T-helper 1 cell treated with Interleukin-12 subunit alpha and Interleukin-12 subunit beta and Interleukin-4 antibody, amounts not matched to agents 30 ng/mL and 1 ng/mL, for 36 hours (primary cell): ENCODE data around the gene FPR1. TPM values are rescaled to one million over a fixed set of nuclear protein-coding genes. Genes with fewer than 3 reads are reported as not detected.

ENCODE experiments used
- intact Hi-C: fragments of 100-400 bp; cut with micrococcal nuclease; formaldehyde crosslinking; loops from one replicate; pipeline ENCODE4 v1.15.1; 2024
- total RNA-seq: library from RNA; stranded (reverse); gene quantifications from 2 replicates; pipeline ENCODE4 v1.2.3, GENCODE V29; 2022

Gene FPR1
- total RNA-seq, 1 donor from 2014 or later, result not detected

DNA sequence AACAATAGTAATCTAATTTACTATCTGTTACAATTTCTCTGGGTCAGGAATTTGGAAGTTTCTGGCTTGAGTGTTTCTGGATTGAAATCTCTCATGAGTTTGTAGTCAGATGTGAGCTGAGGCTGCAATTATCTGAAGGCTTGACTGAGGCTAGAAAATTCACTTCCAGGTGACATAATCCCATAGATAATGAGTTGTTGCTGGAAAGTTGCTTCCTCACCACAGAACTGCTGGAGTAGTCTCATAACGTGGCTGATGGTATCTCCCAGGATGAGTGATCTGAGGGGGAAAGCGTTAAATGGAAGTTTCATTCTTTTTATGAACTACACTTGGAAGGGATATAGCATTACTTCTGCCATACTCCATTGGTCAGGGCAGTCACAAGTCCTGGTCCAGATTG, 28.0 kb upstream of the FPR1 start:
- intact Hi-C loops, result loop anchor here (2.0 to 5.0 kb wide), 3 partner anchors 122 to 441 kb away; no protein-coding TSS in a partner anchor

DNA sequence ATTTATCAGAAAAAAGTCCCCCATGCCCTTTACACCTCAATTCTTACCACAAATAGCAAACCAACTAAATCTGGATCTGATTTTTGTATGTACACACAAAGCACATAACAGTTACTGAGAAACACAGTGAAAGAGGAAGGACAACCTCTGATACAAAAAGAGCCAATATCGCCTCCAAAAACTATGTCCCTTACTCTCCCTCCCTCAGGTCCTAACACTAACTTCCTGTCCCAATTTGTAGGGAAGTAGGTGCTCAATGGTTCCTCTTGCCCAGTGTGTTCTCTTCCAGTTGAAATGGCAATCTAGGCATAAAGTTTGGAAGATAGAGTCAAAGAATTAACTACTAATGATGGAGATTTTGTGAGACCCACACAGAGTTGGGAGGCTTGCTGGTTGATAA, 27.5 kb upstream of the FPR1 start:
- intact Hi-C loops, result loop anchor here (2.0 to 5.0 kb wide), 3 partner anchors 122 to 440 kb away; no protein-coding TSS in a partner anchor

DNA sequence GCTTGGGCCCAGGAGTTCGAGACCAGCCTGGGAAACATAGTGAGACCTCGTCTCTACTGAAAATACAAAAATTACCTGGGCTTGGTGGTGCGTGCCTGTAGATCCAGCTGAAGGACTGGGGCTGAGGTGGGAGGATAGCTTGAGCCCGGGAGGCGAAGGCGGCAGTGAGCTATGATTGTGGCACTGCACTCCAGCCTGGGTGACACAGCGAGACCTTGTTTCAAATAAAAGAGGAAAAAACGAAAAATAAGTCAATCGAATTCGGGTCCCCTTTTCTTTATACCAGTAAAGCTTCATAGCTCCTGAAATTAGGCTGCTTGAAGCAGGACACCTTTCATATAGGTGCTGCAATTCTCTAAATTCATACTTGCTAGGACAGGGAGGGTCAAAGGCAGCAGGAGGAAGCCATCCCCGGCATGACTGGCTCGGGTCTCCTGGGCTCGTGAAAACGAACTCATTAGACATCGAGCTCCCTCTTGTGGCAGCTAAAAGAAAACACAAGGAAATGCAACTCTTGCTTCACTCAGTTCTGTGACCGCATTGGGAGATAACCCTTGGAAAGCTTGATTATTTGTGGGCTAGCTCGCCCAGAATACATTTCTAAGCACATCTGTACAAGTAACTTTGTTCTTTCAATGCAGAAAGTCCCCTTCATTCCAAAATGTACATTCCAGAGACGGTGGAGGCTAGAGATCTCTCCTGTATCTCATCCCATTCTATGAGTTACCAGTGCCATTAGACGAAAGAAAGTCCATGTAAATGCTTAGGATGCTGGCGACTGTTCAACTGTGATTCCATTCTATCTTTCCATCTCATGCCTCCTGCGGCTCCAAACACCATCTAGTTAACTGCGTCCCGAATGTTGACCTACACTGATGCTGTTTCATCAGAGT, 26.1 kb upstream of the FPR1 start:
- intact Hi-C loops, result loop anchor here (1.0 to 5.0 kb wide), 4 partner anchors 121 to 460 kb away; no protein-coding TSS in a partner anchor

DNA sequence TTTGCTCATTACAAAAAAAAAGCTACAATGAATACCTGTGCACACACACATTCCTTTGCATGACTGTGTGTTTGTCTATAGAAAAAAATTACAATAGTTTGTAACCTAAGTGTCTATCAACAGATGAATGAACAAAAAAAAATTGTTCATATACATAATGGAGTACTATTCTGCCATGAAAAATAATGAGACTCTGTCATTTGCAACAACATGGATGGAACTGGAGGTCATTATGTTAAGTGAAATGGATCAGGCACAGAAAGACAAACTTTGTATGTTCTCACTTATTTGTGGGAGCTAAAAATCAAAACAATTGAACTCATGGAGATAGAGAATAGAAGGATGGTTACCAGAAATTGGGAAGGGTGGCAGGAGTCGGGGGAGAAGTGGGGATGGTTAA, 24.9 kb upstream of the FPR1 start:
- intact Hi-C loops, result loop anchor here (5.0 kb wide), 1 partner anchor 119 kb away; no protein-coding TSS in a partner anchor

DNA sequence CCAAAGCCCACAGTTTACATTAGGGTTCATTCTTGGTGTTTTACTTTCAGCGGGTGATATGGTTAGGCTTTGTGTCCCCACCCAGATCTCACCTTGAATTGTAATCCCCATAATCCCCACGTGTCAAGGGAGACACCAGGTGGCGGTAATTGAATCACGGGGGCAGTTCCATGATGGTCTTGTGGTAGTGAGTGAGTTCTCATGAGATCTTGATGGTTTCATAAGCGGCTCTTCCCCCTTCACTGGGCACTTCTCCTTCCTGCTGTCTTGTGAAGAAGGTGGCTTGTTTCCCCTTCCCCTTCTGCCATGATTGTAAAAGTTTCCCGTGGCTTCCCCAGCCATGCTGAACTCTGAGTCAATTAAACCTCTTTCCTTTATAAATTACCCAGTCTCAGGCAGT, 21.3 kb upstream of the FPR1 start:
- intact Hi-C loops, result no loop called here

DNA sequence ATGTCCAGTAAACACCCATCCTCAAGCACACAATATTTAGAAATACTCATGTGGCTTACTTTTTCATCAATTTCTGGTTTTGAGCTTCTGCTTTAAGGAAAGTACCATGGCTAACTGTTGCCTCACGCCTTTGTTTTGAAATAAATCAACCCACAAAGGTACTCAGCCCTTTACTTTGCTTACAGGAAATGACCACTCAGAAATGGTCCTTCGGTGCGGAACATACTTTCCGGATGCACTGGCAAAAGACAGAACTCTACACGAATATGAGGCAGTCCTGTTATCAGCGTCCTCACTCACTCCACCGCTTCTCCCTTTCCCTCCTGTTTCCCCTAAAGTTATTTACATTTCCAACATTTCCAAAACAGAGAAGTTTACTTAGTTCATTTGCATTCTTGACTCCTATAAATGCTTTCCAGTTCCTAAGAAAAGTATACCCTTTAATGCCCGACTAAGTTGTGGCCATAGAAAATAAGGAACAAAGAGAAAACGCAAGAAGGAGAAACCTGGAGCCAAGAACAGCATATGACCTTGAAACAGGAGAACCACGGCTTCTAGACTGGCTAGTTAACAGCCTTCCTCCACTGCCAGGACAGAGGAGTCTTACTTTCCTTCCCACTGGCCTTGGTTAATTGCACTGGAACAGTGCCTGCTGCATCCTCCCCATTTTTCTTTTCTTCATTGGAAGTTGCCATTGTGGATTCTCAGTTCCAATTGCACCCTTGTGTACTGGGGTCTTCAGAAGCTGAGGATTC, 19.9 kb upstream of the FPR1 start:
- intact Hi-C loops, result no loop called here

DNA sequence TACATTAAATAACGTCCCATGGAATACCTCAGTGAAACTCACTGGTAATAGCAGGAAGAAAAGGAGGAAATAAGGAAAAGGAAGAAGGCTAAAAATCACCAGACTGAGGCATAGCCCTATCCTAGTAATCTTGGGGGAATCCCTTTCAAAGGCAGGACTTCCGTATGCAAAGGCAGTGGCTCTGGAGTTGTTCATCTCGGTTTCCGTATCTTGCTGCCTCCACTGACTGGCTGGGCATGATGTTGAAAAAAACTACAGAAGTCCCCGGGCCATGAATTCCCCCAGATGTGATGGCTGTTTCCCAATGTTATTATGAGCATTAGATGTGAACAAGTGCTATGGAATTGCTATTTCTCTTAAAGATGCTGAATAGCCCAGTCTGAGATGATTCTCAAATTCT, 14.8 kb upstream of the FPR1 start:
- intact Hi-C loops, result no loop called here

DNA sequence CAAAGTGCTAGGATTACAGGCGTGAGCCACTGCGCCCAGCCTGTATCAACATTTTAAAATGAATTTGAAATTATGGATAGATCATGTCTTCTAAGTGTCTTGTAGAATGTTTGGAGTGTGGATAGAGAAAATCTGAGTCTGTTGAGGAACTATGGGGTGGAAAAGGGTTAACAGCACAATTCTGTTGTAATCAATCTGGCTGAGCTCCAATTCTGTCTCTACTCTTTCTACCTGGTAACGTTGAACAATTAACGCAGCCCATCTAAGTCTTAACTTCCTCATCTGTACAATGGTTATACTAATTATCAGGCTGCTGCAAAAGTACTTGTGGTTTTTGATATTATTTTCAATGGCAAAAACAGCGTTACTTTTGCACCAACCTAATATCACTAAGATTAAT, 13.4 kb upstream of the FPR1 start:
- intact Hi-C loops, result no loop called here

DNA sequence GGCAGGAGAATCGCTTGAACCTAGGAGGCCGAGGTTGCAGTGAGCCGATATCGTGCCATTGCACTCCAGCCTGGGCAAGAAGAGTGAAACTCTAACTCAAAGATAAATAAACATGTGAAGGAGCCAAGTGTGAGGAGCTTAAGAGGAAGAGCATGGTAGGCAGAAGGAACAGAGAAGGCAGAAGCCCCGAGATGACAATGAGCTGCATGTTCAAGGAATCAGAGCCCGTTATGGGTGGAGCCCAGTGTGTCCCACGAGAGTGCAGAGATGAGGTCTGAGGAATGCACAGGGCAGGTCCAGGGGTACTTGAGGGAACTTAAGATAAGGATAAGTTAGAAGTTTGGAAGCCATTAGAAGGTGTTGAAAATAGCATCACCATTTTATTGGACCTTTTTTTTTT, 10.0 kb upstream of the FPR1 start:
- intact Hi-C loops, result no loop called here

DNA sequence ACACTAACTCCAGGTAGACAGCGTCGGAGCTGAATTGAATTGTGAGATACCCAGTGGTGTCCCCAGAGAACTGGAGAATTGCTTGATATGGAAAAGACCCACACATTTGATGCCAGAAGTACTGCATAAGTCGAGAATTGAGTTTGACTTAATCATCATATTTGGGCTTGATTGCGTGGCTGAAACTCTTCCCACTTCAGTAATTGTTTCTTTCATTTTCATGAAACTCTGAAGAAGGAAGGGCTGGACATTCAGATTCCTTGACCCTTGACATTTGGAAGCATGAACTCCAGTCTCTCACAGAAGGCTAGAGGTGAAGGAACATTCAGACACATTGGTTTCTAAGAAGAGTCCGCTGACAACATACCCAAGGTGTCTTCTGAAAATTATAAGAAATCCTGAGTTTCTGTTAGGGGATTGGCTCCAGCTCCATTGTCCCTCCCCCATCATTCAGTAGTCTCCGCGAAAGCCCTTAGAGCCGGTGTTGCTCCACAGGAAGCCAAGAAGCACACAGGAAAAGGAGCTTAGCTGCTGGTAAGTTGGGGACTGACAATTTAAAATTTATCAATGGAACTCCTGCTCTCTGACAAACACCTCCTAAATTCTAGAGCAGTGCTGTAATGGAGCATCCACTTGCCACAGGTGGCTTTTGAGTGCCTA, 9.1 kb upstream of the FPR1 start, which contains the start of gene FPR2:
Gene FPR2 (plus strand): TSS at position 484 of the 660 bp plus-strand sequence. CDS start 7,479 bp downstream, outside the sequence.
- intact Hi-C loops, result no loop called here

DNA sequence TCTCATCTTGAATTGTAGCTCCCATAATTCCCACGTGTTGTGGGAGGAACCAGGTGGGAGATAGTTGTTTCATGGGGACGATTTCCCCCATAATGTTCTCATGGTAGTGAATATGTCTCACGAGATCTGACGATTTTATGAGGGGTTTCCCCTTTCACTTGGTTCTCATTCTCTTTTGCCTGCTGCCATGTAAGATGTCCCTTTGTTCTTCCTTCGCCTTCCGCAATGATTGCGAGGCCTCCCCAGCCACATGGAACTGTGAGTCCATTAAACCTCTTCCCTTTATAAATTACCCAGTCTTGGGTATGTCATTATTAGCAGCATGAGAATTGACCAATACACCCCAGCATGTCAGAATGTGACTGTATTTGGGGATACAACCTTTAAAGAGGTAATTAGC, 3.9 kb upstream of the FPR1 start:
- intact Hi-C loops, result no loop called here

DNA sequence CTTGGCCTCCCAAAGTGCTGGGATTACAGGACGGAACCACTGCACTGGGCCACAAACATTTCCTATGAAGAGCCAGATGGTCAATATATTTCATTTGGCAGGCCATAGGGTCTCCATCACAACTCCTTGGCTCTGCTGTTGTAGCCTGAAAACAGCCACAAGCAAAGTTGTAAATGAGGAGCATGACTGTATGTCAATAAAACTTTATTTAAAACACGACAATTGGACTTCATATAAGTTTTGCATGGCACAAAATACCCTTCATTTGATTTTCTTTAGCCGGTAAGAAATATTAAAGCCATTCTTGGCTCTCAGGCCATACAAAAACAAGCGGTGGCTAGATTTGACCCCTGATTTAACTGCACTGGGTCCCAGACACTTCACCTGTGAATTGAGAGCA, 3.1 kb upstream of the FPR1 start:
- intact Hi-C loops, result no loop called here

DNA sequence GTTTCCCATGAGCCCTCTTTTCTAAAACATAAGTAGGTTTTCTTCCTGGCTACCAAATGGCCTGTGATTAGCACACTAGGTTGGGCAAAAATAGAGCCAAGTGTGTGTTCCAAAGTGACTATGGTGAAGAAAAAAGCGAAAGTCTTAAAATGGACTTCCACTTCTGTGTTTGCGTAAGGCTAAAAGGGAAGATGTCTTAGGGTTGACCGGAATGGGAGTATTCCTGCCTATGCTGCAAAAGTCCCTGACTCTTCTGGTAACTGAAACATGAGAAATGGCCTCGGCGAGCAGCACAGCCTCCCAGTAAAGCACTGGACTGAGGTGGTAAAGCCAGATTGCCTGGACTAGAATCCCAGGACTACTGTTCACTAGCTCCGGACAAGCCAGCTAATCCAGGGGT, 2.4 kb upstream of the FPR1 start:
- intact Hi-C loops, result no loop called here

DNA sequence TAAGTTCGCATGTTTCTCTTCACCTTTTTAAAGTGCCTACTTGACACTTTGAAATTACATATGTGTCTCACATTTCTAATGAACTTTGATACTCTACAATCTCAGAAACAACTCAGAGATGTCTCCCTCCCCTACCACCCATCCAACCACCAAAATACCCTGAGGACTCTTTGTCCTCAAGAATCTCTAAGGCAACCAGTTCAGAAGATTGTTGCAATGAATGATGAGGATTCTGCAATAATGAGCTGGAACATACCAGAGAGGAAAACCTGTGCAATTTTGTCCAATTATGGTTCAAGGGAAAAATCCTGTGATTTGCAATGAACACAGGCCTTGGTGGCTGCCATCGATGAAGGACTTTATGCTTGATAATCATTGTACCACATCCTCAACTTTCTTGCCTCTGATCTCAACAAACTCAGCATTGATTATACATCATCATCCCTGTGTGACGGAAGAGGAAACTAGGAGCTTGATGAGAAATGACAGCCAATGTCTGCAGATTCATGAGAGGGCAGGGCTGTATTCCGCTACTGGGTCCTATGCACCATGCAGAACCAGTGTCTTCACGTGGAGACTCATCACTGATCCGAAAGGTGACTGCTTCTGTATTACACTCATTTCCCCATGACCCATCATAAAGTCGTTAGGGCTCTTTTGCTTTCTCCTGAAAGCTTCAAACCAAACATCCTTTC, 1.1 kb downstream of the FPR1 start:
- intact Hi-C loops, result no loop called here

DNA sequence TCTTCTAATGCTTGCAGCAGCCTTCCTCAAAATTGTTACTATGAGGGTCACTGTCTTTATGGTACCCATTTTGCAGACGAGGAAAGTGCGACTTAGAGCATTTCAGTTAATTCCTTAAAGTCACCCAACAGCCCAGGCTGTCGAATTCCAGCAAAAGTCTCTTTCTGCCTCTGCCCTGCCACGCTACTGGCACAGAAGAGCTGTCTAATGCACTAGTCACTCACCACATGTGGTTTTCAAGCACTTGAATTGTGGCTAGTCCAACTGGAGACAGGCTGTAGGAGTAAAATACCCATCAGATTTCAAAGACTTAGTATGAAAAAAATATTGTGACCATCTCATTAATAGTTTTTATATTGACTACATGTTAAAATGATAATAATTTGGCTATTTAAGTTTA, 1.7 kb downstream of the FPR1 start:
- intact Hi-C loops, result no loop called here

DNA sequence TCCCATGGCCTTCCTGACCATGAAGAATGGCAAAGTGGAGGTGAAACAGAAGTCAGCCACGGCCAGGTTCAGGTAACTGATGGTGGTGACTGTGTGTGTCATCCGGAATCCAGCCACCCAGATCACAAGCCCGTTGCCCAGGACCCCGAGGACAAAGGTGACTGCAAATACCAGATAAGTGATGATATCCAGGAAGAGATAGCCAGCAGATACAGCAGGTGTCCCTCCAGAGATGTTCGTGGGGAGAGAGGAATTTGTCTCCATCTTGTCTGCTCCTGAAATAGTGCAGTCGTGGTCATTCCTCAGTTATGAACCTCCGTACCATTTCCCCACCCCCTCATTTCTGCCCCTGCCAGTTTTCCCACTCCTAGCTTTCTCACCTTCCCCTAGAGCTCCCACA, 4.9 kb downstream of the FPR1 start:
- intact Hi-C loops, result no loop called here

DNA sequence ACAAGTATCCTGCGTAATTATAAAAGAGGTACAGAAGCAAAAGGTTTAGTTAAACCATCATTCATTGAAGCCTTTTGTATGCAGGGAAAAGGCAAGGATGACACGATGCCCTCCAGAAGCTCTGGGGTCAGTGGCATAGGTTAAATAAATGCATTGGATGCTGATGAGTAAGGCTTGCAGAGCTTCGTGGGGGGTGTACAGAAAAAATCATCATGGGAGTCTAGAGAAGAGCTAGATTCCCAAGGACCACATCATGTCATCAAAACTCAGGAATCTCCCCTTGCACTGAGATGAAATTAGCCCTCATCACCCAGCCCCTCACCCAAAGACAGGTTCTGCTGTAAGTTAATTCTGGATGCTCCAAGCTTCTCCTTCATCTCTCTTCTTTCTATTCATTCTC, 8.3 kb downstream of the FPR1 start:
- intact Hi-C loops, result no loop called here

DNA sequence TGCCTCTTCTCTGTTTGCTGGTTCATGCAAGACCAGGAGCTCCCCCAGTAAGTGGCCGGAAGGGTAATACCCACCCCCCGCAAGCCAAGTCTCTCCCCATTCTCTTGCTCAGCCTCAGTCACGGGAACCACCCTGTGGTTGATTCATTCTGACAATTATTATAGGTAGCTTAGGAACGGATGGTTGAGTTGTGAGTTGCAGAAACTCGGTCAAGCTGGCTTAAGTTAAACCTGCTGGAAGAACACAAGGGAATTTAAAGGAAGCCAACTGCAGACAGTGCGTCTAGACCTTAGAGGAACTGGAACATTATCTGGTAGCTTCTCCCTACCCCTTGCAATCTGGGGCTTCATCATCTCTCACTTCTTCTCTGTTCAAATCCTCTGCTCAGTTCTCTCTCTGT, 8.9 kb downstream of the FPR1 start:
- intact Hi-C loops, result no loop called here

DNA sequence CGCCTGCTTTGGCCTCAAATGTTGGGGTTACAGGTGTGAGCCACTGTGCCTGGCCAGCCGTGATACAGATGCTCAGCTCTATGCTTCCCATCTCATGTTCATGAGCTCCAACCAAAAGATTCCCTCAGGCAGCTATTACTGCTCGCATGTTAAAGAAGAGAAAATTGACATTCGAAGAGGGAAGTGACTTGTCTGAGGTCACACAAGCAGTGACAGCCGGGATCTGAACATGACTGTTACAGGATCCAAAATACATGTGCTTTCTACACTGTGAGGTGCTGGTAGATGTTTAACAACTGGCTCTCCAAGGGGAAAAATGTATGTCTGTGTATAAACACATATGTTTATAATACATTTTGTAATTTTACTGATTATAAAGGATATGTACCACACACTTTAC, 11.3 kb downstream of the FPR1 start:
- intact Hi-C loops, result no loop called here

DNA sequence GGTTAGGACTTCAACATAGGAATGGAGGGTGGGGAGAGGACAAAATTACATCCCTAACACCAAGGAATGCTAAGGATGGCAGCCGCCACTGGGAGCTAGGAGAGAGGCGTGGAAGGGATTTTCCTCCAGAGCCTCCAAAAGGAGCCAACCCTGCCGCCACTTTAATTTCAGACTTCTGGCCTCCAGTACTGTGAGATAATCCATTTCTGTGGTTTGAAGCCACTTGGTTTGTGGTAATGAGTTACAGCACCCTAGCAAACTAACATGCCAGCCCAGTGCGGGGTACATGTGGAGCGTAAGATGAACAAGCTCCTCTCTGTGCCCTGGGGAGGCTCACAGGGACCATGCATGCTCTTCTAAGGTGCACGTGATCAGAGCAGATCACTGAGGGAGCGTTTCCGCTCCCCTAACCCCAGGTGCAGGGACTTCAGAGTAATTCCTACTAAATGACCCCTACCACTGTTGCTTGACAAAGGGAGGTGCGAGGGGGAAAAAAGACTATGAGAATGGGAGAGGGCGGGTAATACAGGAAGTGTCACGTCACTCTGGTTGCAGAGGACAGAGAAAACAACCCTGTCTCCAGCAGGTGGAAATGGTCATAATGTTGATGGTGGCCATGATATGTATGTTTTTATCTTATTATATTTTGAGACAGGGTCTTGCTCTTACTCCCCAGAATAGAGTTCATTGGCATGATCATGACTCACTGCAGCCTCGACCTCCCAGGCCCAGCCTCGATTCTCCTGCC, 12.0 kb downstream of the FPR1 start:
- intact Hi-C loops, result no loop called here
